ENCODE measurements around the gene FFAR2. TPM values are rescaled to one million over a fixed set of nuclear protein-coding genes. Genes with fewer than 3 reads are reported as not detected.

Gene FFAR2
- total RNA-seq, 1 experiment from 2014 or later: not detected

DNA sequence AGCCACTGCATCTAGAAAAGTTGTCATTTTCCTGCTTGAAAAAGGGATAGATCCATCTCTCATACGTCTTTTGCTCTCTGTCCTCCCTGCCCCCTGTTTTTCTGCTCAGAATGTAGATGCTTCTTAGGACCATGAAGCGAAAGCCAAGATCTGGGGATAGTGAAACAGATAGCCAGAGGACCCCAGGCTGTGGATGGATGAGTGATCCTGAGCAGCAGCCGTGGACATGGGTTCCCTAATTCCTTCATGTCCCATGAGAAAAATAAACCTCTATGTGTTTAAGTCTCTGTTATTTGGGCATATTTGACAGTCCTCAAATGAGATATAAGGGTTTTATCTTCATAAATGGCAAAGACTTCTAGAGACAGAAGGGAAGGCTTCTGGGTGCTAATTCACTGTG is 12.2 kb upstream of the FFAR2 start:
- no peaks in the 10 kb centered on the region for H3K36me3 ChIP-seq (ENCODE audit: low read depth, low read length)
- ATAC-seq: no peak
- no peaks in the 10 kb centered on the region for H3F3A ChIP-seq (ENCODE audit: low read length, unreplicated experiment)
- H3K79me2 ChIP-seq (ENCODE audit: low read length): no peaks in the 10 kb centered on the region
- no peak for DNase-seq
- peak overlapping the region; percentile 49 for H3K4me2 ChIP-seq (ENCODE audit: low read length)
- peaks cover 10% of the 10 kb centered on the region; the same call in 1 of the 2 replicates for H3K27me3 ChIP-seq (ENCODE audit: low read length)
- ChIA-PET CTCF (no interaction called here), POLR2A (ENCODE audit: unreplicated experiment) (no interaction called here)
- TF ChIP-seq, protein P1, sequence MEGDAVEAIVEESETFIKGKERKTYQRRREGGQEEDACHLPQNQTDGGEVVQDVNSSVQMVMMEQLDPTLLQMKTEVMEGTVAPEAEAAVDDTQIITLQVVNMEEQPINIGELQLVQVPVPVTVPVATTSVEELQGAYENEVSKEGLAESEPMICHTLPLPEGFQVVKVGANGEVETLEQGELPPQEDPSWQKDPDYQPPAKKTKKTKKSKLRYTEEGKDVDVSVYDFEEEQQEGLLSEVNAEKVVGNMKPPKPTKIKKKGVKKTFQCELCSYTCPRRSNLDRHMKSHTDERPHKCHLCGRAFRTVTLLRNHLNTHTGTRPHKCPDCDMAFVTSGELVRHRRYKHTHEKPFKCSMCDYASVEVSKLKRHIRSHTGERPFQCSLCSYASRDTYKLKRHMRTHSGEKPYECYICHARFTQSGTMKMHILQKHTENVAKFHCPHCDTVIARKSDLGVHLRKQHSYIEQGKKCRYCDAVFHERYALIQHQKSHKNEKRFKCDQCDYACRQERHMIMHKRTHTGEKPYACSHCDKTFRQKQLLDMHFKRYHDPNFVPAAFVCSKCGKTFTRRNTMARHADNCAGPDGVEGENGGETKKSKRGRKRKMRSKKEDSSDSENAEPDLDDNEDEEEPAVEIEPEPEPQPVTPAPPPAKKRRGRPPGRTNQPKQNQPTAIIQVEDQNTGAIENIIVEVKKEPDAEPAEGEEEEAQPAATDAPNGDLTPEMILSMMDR (conservative IDR thresholded peaks at IDR 0.05; ENCODE audit: low read depth, low read length): no peak
- TF ChIP-seq EZH2phosphoT487 (IDR thresholded peaks at IDR 0.05; ENCODE audit: borderline replicate concordance, low read length): no peak
- TF ChIP-seq EZH2 (IDR thresholded peaks at IDR 0.05; ENCODE audit: low read length, unreplicated experiment): no peak
- intact Hi-C loops (cut with micrococcal nuclease): no loop called here
- H3K27ac ChIP-seq (ENCODE audit: low read length): no peak overlapping the region
- no peak overlapping the region for H2AFZ ChIP-seq (ENCODE audit: low read length)
- no TSS peak for BruUV-seq (replicated peaks)
- H3K9me2 ChIP-seq (replicated peaks; ENCODE audit: low read length): no peaks in the 10 kb centered on the region
- no peak overlapping the region for H3K4me3 ChIP-seq (ENCODE audit: low read length)
- no peaks in the 10 kb centered on the region for H3K9me3 ChIP-seq (ENCODE audit: low read length)
- no peak overlapping the region for H3K9ac ChIP-seq (ENCODE audit: low read length)
- H4K20me1 ChIP-seq (ENCODE audit: low read length): no peaks in the 10 kb centered on the region
- peaks cover 9% of the 10 kb centered on the region for H3K4me1 ChIP-seq (ENCODE audit: insufficient read depth, low read length)

DNA sequence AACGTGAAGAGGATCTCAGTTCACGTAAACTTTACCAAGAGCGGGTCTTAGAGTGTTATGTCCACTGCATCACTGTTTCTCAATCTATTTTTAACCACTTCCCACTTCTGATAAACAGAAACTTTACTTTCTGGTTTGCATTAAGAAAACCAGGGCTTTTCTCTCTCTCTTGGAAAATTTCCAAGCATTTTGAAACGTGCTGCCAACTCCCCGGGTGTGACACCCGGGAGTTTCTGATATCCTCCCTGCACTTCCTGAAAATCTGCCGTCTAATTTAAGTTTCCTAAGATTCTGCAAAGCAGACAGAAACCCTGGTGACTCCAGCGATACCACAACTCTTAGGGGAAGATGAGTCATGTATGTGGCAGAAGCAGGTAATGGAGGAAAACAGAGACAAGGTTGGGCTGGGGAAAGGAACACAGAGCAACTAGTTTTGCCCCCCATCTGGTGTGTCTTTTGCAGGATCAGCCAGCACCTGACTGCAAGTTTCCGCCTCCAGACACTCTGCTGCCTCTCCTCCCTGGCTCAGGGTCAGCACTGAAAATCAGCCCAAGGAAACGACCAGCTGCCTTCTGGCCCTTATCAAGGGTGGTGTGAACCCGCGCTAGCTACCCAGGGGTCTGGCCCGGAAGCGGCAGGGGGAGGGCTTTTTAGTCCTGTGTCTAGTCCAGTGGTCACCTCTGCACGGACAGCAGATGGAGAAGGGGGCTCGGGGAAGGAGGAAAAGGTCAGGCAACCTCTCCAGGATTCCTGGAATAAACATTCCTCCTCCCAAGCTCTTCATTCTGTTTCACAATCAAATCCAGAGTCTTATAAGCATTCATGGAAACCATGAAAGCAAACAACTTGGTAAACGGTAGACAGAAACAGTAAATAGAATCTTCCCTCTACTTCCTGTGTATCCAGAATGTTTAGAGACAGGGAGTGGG is 11.3 kb upstream of the FFAR2 start:
- peak overlapping the region; percentile 52; the same call in 1 of the 2 replicates for H2AFZ ChIP-seq (ENCODE audit: low read length)
- POLR2A ChIA-PET (ENCODE audit: unreplicated experiment): no interaction called here

More for the DNA sequence above, 11.3 kb upstream of the FFAR2 start:
- TF ChIP-seq EZH2phosphoT487 (IDR thresholded peaks at IDR 0.05; ENCODE audit: borderline replicate concordance, low read length) (no peak), EZH2 (IDR thresholded peaks at IDR 0.05; ENCODE audit: low read length, unreplicated experiment) (no peak)
- TF ChIP-seq, protein P1 (conservative IDR thresholded peaks at IDR 0.05; ENCODE audit: low read depth, low read length): no peak
- Histone ChIP-seq H3K9ac (ENCODE audit: low read length) (no peak overlapping the region), H3K27ac (ENCODE audit: low read length) (no peak overlapping the region), H3K9me3 (ENCODE audit: low read length) (no peaks in the 10 kb centered on the region), H3K79me2 (ENCODE audit: low read length) (no peaks in the 10 kb centered on the region), H3K36me3 (ENCODE audit: low read depth, low read length) (no peaks in the 10 kb centered on the region), H4K20me1 (ENCODE audit: low read length) (no peaks in the 10 kb centered on the region), H3K4me2 (ENCODE audit: low read length) (peak overlapping the region; percentile 49), H3K27me3 (ENCODE audit: low read length) (peaks cover 10% of the 10 kb centered on the region; the same call in 1 of the 2 replicates), H3K9me2 (replicated peaks; ENCODE audit: low read length) (no peaks in the 10 kb centered on the region), H3K4me1 (ENCODE audit: insufficient read depth, low read length) (peaks cover 9% of the 10 kb centered on the region), H3F3A (ENCODE audit: low read length, unreplicated experiment) (no peaks in the 10 kb centered on the region), H3K4me3 (ENCODE audit: low read length) (peak overlapping the region; percentile 27; the same call in 1 of the 2 replicates)
- intact Hi-C loops (cut with micrococcal nuclease): no loop called here
- CTCF ChIA-PET: no interaction called here
- ATAC-seq (peak; percentile 53), DNase-seq (peak; percentile 47)
- BruUV-seq (replicated peaks): no TSS peak

Data from PC-3 (cell line).